ENCODE data around the gene SELENOK. TPM values are rescaled to one million over a fixed set of nuclear protein-coding genes. Genes with fewer than 3 reads are reported as not detected.

SELENOK gene
- polyA plus RNA-seq, 2 donors: 50.3 to 81.1 TPM

- WGBS, 2 donors: 93 to 95% methylated on average over 6 of the region's 6 CpGs
- peaks cover 0 to 3% of the 10 kb centered on the region in 2 donors for H3K36me3 ChIP-seq (ENCODE audit: control insufficient read depth in 2 of 2, insufficient read depth in 2 of 2, low read length in 1 of 2)
- H3K27me3 ChIP-seq (ENCODE audit: control insufficient read depth in 1 of 2, insufficient read depth in 2 of 2, low read length in 2 of 2): no peaks in the 10 kb centered on the region
- H3K4me3 ChIP-seq (ENCODE audit: low read depth in 1 of 2, low read length in 2 of 2): no peak overlapping the region
- H3K9me3 ChIP-seq (ENCODE audit: control insufficient read depth in 2 of 2, insufficient read depth in 1 of 2, low read depth in 1 of 2, low read length in 1 of 2): no peaks in the 10 kb centered on the region
- H3K4me1 ChIP-seq (ENCODE audit: control insufficient read depth in 2 of 2, insufficient read depth in 2 of 2, low read length in 1 of 2): no peaks in the 10 kb centered on the region
- H3K27ac ChIP-seq (ENCODE audit: low read depth in 2 of 2, low read length in 1 of 2): no peak overlapping the region
Measured at GRCh38 chr3:53834429-53835095, 57.1 kb downstream of the SELENOK start.

Other genes with a start within 250 kb of the SELENOK start
- under 1 TPM; 0.46 to 0.53 TPM for gene CHDH, start 45.4 kb downstream of the SELENOK start, polyA plus RNA-seq
- under 1 TPM; 0.42 to 0.81 TPM for gene IL17RB, start 45.3 kb downstream of the SELENOK start, polyA plus RNA-seq
- gene ACTR8, start 9.7 kb downstream of the SELENOK start, polyA plus RNA-seq: 1 to 10 TPM; 7.1 to 9.2 TPM
- gene CACNA2D3, start 230.7 kb upstream of the SELENOK start, polyA plus RNA-seq: 1 to 10 TPM; 1.7 to 1.8 TPM

Data from esophagus (tissue), 2 donors.